Stimulated activated CD4-positive, alpha-beta T cell treated with anti-CD3 and anti-CD28 coated beads, Interleukin-1b, Interleukin-23, amount 100 ng/mL, for 1 hour (primary cell): ENCODE measurements around the gene RSBN1.
"Not testable (repeated sequence)": the region's sequence is repeated elsewhere in the genome, so short reads cannot be mapped to it uniquely, and the experiment has no call there.

Source experiments
- DNase-seq, 2 donors: peaks; one replicate each; pipeline ENCODE4 v3.0.0-alpha.2; 2020; ENCODE audit warnings: low read depth in 2 of 2

Gene RSBN1

DNA sequence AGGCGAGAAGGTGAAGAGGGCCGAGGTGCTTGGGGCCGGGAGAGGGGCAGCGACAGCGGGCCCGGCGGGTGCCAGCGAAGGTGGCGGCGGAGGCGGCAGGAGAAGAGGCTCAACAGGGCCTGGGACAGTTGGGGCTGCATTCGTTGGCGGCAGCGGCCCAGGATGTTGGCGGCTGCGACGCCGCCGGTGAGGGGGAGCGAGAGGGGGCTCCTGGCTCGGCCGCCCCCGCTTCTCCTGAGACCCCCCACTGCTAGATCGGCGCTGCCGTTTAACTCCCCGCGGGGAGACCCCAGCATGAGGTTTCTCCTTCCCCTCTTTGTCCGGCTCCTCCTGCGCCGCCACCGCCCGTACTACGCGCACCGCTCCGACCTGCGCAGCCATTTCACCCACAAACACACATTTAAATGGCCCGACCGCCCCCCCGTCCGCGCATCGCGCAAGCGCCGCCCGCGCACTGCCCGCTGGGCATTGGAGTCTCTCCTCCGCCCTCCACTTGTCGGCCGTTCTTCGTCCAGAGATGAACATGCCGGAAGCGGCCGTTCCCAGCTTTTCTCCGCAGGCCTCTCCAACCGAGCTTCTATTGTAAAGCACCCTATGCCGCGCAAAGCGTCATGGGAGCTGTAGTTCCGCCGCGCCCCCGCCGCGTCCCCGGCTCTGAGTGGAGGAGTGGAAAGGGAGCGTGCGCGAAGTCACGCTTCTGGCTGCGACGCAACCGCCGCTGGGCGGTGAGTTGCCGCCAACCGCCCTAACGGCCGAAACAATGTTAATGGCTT, at the start of gene RSBN1:
Gene RSBN1, minus strand, starts transcription at position 589 of the 773 bp plus-strand sequence. Its CDS starts 64 bp downstream, at position 525.
- DNase-seq = peak; percentile 88 to 93

DNA sequence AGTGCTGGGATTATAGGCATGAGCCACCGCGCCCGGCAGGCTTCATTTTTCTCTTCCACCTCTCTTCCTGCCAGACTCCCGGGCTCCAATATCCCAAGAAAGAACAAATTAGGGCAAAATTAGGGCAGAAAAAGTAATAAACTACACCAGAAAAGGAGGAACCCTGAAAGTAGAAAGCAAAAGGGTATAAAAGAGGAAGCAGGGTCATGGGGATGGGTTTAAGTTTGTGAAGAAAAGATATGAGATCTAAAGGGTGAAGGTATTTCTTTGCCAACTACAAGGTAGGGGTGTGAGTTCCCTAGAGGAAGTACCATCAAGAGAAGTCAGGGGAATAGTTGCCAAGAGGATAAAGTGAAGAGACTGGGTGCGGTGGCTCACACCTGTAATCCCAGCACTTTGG, 49.4 kb upstream of the RSBN1 start:
- DNase-seq = no peak

DNA sequence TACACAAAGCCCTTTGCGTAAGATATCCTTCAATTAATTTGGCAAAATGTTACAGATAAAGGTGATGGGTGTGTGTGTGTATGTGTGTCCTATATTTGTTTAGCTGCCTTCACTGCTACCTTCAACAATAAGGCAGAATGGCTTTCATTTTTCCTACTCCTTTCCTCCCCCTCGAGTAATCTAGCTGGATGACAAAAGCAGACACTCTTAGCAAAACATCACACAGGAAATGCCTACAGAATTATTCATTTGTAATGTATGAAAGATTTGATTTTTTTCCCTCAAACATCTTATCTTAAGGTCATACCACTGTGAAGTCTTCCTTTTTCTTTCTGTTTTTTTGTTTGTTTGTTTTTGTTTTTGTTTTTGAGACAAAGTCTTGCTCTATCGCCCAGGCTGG, 48.6 kb upstream of the RSBN1 start:
- DNase-seq = no peak

DNA sequence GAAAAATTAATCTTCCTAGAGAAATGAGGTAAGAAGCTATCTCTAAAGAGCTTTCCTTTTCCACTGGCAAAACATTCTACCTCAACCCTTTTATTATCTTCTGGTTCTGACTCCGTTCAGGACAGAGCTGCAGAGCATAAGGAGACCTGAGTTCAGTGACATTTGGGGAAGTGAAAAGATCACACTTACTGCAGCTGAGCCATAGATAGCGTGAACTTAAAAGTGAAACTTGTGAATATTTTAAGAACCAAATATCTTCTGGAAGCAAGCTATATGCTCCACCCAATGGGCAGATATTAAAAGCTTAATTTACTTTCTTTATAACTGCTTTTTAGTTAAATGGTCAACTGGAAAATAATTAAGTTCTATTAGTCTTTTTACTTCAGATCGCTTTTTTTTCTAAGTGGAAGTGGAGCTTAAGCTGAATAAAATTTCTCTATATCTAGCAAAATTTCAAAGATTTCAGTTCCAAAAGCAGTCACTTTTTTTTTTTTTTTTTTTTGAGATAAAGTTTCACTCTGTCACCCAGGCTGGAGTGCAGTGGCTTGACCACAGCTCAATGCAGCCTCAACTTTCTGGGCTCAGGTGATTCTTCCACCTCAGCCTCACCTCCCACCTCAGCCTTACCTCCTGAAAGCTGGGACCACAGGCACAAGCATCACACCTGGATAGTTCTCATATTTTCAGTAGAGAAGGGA, 47.4 kb upstream of the RSBN1 start:
- no peak for DNase-seq

DNA sequence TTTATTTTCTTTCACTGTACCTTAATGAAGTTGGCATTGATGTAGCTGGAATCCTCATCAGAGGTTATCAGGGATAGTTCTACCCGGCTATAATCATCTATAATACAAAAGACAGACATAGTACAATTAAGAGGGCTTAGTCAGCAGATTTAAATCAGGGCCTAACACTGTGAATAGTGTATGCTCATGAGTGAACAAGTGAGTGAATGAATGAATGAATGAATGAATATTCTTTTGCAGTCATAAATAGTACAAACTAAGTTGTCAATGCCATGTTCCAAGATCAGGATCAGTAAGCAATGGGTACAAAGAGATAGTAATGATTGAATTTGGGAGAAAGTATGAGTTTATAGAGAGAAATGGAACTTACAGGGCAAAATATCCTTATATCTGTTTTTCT, 46.7 kb upstream of the RSBN1 start:
- no peak for DNase-seq

DNA sequence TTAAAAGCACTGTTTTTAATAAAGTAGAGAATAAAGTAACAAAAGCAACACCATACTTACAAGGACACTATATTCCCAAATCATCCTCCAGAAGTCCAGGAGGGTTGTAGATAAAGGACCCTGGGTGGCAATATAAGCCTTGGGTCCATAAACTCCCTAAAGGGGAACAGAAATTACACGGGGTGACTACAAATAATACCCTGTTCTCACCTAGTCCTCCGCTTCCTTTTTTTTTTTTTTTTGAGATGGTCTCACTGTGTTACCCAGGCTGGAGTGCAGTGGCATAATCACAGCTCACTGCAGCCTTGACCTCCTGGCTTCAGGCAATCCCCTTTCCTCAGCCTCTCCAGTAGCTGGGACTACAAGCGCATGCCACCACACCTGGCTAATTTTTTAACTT, 46.1 kb upstream of the RSBN1 start:
- DNase-seq = no peak

DNA sequence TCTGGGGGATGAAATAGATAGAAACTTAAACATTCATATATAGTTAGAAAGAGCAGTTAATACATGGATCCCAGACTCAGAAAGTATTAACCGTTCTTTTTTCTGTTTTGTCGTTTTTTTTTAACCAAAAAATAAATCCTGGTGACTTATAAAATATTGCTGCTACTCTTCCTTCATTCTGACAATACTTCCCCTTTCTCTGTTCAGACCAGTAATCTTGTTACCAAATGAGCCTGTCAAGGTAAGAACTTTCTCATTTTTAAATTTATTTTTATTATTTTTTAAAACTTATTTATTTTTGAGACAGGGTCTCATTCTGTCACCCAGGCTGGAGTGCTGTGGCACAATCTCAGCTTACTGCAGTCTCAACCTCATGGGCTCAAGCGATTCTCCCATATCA, 45.5 kb upstream of the RSBN1 start:
- DNase-seq = no peak

DNA sequence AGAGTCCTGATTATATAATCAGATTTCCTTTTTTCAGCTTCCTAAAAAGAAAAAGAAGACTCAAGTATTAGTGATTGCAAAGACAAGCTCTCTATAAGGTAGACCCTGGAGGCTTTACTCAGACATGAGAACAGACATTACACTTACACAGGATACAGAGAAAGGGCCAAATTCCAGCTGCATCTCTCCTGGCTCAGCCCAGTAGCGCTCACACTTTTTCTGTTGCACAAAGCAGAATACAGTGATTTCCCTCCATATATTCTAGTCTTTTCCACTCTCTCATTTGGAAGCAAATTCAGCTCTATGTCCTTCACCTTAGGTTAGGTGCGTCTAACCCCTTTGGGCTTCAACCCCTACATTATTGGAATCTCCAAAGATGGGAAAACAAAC, 44.1 kb upstream of the RSBN1 start:
- DNase-seq = no peak

DNA sequence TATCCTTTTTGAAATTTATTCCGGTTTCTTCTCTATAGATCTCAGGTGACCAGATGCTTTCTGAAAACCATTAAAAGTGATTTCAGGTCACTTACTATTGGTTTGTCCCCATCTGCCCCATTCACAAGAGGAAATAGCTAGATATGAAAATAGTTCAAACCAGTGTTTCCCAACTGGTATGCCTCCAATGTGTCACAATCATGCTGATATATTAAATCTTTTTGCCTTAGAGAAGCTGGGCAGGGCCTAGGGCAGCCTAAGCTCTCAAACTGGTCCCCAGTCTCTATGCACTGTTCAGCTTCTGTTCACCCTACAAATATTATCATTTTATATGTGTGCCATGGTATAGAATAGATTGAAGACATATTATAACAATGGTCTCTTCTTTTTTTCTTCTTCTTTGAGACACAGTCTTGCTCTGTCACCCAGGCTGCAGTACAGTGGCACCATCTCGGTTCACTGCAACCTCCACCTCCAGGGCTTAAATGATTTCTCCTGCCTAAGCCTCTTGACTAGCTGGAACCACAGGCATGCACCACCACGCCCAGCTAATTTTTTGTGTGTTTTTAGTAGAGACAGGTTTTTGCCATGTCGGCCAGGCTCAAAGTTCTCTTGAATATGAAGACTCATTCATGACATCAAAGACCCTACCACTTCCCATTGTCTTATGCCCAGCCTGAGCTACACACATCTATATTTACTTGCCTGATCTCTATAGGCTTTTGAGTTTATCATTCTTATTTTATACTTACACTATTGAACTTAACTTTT, 43.5 kb upstream of the RSBN1 start:
- no peak for DNase-seq

DNA sequence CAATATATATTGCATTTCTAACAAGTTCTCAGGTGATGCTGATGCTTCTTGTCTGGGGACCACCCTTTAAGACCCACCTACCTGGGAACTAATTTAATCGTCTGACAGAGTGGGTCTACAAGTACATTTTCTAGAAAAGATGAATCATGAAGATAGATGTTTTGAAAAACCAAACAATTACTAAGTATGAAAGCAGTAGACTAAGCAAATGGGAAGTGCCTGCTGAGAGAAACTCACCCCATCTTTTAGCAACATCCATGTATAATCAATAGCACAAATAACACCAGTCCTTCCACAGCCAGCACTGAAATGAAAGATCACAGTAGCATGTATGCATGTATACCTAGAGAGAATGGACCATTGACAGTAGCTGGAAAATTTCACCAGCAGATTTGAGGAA, 42.0 kb upstream of the RSBN1 start:
- DNase-seq = no peak

DNA sequence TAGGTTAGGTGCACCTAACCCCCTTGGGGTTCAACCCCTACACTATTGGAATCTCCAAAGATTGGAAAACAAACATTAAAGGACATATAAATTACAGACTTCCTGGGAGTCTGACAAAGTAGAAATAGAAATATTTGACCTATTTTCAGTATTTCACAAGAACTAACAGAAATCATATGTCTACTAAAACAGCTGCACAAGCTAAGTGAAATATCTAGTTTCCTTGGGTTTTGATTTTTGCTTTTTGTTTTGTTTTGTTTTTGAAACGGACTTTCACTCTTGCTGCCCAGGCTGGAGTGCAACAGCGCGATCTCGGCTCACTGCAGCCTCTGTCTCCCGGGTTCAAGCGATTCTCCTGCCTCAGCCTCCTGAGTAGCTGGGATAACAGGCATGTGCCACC, 40.4 kb upstream of the RSBN1 start:
- not testable (repeated sequence) for DNase-seq

DNA sequence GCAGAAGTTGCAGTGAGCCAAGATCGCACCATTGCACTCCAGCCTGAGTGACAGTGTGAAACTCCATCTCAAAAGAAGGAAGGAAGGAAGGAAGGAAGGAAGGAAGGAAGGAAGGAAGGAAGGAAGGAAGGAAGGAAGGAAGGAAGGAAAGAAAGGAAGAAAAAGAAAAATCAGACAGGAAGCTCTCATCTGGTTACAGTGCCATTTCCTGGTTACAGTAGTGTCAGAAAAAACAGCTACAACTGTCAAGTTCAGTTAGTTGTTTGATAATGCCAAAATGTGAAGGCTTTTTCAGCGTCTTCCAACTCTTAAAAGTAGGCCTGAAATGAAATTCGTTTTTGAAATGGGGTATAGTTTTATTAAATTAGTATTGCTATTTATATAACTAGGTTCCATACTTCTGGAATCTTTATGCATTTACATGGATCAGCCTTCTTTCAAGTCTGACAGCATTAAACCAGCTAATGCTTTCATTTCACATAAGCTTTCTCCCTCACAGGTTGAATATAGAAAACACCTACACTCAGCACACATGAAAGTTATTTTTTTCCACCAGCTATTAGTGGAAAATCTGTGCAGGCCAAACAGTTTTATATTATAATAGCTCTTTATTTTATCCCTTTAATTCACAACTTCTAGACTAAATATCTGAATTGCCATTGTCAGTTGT, 38.0 kb upstream of the RSBN1 start:
- DNase-seq = no peak

DNA sequence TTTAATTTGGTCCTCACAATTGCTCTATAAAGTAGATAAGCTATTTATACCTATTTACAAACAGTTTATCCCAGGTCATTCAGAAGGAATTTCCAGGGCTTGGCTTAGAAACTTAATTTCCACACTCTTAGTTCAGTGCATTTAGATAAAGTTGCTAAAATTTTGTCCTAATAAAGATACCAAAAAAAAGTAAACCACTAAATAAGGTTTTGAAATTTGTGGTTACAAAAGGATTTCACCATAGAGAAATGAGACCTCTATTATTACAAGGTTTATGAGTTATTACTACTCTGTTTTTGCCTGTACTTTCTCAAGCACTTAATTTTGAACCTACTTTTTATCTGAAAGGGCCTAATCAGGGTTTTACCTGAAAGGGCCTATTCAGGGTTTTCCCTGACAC, 36.8 kb upstream of the RSBN1 start:
- DNase-seq = no peak

DNA sequence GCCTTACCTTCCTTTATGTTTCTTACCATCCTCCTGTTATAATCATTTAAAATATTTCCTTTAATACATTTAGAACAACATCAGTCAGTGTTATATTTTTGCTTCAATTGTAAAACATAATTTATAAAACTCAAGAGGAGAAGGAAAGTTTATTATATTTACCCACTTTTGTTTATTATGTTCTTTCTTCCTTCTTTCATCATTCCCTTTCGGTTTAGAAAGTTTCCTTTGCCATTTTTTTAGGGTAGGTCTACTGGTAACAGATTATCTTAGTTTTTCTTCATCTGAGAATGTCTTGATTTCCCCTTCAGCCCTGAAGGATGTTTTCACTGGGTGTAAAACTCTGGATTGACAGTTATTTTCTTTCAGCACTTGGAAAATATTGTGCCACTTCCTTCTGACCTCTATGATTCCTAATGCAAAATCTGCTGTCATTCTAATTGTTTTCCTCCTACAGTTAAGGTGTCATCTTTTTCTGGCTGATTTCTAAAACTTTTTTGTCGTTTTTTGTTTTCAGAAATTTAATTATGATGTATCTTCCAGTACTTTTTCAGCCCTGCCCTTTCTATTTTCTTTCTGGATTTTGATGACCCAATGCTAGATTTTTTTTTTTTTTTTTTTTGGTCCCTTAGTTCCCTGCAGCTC, 34.2 kb upstream of the RSBN1 start:
- no peak for DNase-seq

DNA sequence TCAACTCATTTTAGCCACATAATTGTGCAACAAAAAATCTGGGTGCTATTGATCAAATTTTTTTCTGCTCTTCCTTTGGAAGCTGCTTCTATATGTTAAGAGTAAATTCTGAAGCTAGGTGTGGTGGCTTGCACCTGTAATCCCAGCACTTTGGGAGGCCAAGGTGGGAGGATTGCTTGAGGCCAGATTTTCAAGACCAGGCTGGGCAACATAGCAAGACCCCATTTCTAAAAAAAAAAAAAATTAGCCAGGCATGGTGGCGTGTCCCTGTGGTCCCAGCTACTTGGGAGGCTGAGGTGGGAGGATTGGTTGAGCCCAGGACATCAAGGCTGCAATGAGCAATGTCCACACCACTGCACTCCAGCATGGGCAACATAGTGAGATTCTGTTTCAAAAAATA, 24.3 kb upstream of the RSBN1 start:
- DNase-seq = no peak

DNA sequence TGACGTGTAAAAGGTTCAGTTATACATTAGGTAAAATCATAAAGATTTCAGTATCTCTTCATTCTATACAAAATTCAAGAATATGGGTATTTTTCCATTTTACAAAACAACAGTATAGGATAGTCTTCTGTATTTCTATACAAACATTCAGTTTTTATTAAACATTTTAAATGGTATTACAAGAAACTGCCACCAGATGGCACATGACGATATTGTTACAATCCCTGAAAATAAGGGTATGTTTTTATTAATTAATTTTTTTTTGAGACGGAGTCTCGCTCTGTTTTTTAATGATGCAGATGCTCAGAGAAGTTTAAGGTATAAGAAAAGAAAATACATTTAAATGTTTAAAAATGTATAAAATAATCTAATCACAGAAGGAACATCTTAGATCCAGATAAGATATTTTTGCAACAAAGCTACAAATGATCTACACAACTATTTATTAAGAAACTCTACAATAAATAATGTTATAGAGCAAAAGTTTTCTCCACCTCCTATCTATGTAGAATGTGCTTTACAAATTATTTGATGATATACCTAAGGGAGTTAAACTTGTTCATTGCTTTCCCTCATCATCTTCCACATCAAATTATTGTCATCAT, 23.5 kb upstream of the RSBN1 start:
- no peak for DNase-seq

DNA sequence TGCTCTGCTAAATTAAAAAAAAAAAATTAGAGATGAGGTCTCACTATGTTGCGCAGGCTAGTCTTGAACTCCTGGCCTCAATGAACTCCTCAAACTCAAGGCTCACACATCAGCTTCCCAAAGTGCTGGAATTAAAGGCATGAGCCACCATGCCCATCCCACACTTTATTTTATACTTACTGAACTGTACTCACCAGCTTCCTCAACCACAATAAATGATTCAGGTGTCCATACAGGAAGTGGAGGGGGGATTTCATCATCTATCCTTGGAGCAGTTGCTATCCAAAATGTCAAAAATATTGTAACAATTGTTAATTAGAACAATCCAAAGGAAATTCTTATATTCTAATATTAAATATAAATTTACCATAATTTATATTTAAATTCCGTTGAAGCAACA, 22.4 kb upstream of the RSBN1 start:
- no peak for DNase-seq

DNA sequence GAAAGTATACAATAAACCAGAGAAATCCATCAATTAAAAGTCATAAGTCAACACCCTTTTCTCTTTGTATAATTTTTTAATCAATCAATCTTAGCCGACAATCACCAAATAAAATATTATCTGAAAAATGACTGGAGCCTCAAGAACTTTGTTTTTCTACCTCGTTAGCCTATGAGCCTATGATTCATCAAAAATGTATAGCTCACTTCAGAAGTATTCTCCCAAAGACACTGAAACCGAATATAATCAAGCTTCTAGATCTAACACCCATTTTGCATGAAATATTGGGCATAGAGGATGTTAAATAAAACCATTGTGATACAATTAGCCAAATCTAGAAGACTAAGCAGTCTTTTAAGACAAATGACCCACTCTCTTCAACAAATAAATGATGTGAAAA, 17.8 kb upstream of the RSBN1 start:
- DNase-seq = no peak

DNA sequence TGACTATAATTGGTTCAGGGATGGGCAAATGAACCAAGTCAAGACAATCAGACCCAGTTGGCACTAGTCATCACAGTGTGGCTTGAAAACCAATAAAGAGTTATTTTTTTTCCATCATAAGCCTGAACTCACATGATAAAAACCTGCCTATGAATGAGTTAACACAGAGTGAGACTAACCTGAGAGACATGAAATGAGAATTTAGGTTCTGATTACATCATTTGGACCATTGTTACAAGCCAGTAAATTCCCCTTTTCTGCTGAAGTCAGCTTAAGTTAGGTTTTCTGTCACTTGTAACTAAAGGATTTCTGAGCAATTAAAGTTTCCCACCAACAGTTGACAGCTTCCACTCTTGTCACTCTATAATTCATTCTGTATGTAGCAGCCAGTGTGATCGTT, 9.6 kb upstream of the RSBN1 start:
- no peak for DNase-seq

DNA sequence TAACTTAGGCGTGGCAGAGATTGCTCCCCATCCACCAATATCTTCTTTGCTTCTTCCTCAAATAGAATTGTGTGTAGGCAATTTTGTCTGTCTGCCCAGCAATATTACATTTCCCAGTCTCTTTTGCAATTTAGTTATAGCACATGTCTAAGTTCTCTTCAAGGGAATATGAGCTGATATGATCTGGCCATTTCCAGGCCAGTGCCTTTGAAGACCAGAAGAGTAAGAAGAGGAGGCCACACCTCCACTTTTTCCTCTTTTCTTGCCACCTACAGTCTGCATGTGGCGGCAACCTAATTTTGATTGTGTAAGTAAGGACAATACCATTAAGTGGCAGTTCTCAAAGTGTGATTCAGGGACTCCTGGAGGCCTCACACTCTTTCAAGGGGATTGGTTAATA, 6.3 kb upstream of the RSBN1 start:
- no peak for DNase-seq

DNA sequence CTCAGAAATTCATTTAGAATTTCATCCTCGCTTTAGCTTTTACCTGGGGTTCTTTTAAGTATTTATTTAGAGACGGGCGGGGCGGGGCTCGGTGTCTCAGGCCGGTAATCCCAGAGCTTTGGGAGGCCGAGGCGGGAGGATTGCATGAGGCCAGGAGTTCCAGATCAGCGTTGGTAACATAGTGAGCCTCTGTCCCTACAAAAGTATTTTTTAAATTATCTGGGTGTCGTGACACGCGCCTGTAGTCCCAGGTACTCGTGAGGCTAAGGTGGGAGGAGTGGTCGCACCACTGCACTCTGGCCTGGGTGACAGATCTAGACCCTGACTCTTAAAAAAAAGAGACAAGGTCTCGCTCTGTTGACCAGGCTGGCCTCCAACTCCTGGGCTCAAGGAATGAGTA, 942 bp upstream of the RSBN1 start:
- no peak for DNase-seq
